SK-N-SH (cell line): ENCODE measurements around the gene SLC41A2.

Experiments
- SIN3A ChIP-seq: IDR thresholded peaks from 2 replicates; pipeline ENCODE4 v1.6.1; 2012; ENCODE audit warnings: low read depth, mild to moderate bottlenecking, low read length, moderate library complexity, borderline replicate concordance
- TCF12 ChIP-seq: IDR thresholded peaks from 2 replicates; pipeline ENCODE4 v1.4.0; 2012

DNA sequence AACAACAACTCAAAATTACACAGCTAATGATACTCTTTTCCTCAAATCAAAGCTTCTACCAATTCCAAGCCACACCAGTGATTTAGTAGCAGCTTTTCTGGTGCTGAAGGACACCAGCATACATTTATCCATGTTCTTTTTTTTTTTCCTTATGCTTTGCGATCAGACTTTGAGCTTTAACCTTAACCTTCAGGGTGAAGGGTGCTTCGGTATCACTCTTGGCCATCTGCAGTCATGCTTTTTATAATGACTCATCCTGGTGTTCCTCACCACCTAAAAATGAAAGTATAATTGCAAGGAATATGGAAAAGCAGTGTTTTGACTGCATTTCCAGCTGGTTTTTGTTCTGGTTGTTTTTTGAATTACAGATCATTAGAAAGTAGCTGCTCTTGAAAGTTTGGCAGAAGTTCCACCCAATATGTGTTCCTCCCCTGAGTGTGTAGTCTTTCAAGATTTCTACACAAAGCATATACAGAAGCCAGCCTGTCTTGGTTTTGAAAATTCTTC lies 1.3 kb upstream of the SLC41A2 start:
- TF ChIP-seq SIN3A (no peak), TCF12 (peak; percentile 82)
